Measurements from ENCODE around the gene HIGD1A.

HIGD1A gene

GRCh38 chr3:42735019-42735418 lies 69.3 kb downstream of the HIGD1A start:
- DNase-seq (ENCODE audit: insufficient read length, low spot score) (no peak), FAIRE-seq (no peak)
- TF ChIP-seq POLR2A (IDR thresholded peaks at IDR 0.05; ENCODE audit: low read depth, low read length), result no peak

DNA sequence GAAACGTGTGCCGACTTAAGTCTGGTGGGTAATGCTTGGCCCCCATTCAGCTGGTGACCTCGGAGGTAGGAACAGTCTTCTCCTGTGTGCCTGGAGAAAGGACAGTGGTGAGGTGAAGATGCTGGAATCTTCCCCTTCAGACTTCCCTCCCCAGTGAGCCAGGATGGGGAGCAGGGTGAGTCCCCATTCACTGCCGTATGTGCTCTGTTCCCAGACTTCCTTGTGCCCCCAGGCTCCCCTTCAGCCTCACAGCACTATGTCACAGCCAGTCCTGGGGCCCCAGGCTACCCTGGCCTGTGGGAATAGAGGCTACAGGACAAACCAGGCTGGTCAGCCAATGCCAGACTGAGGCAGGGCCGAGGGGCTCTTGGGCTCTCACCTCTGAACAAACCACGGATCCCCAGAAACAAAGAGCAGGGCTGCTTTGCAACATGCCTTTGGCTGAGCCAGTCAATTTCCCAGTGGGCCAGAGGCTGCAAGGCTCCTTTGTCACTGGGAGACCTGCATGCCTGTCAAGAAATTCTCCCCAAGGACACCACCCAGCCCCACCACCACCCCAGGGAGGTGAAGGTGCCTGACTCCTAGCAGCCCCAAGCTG lies 69.9 kb downstream of the HIGD1A start:
- DNase-seq (ENCODE audit: insufficient read length, low spot score) (no peak), FAIRE-seq (no peak)
- no peak for TF ChIP-seq POLR2A (IDR thresholded peaks at IDR 0.05; ENCODE audit: low read depth, low read length)

- TF ChIP-seq POLR2A (IDR thresholded peaks at IDR 0.05; ENCODE audit: low read depth, low read length), result no peak
- DNase-seq (ENCODE audit: insufficient read length, low spot score), result no peak
- no peak for FAIRE-seq
Observed at GRCh38 chr3:42733501-42734262, 70.6 kb downstream of the HIGD1A start.
